GM19099 (cell line): ENCODE measurements around the gene EXD2.

Experiments used
- POLR2A ChIP-seq: IDR thresholded peaks from 3 replicates; pipeline ENCODE4 v1.6.1; 2011; ENCODE audit warnings: low read depth; ENCODE audit not compliant: insufficient read length; ENCODE audit errors: extremely low read depth

Gene EXD2

GRCh38 chr14:69171569-69171968 lies 19.7 kb upstream of the EXD2 start:
- TF ChIP-seq POLR2A, result no peak

- no peak for TF ChIP-seq POLR2A
Observed at GRCh38 chr14:69175130-69175529, 16.2 kb upstream of the EXD2 start.

- TF ChIP-seq POLR2A, result no peak
Observed at GRCh38 chr14:69181491-69181890, 9.8 kb upstream of the EXD2 start.

GRCh38 chr14:69183735-69184134 lies 7.6 kb upstream of the EXD2 start:
- TF ChIP-seq POLR2A, result no peak

- TF ChIP-seq POLR2A, result no peak
Observed at GRCh38 chr14:69190191-69190590, 1.1 kb upstream of the EXD2 start.

GRCh38 chr14:69193721-69194120 lies 2.4 kb downstream of the EXD2 start:
- TF ChIP-seq POLR2A, result no peak

- TF ChIP-seq POLR2A, result no peak
Observed at GRCh38 chr14:69199786-69200185, 8.5 kb downstream of the EXD2 start.

- TF ChIP-seq POLR2A, result no peak
Observed at GRCh38 chr14:69204753-69205152, 13.5 kb downstream of the EXD2 start.

GRCh38 chr14:69207435-69208041 lies 16.2 kb downstream of the EXD2 start:
- no peak for TF ChIP-seq POLR2A

- TF ChIP-seq POLR2A, result no peak
Observed at GRCh38 chr14:69208666-69209065, 17.4 kb downstream of the EXD2 start.

GRCh38 chr14:69214393-69214792 lies 23.1 kb downstream of the EXD2 start:
- TF ChIP-seq POLR2A, result no peak

- no peak for TF ChIP-seq POLR2A
Observed at GRCh38 chr14:69224946-69225345, 33.6 kb downstream of the EXD2 start.

- TF ChIP-seq POLR2A, result no peak
Observed at GRCh38 chr14:69226178-69226577, 34.9 kb downstream of the EXD2 start.

- no peak for TF ChIP-seq POLR2A
Observed at GRCh38 chr14:69226736-69227135, 35.4 kb downstream of the EXD2 start.

GRCh38 chr14:69231486-69231885 lies 40.2 kb downstream of the EXD2 start:
- no peak for TF ChIP-seq POLR2A

GRCh38 chr14:69232388-69232787 lies 41.1 kb downstream of the EXD2 start:
- TF ChIP-seq POLR2A, result no peak

- no peak for TF ChIP-seq POLR2A
Observed at GRCh38 chr14:69234106-69234505, 42.8 kb downstream of the EXD2 start.
